Fibroblast of upper back skin (primary cell): ENCODE measurements around the gene TCHP.

ENCODE experiments used
- DNase-seq: peaks from one replicate; pipeline ENCODE4 v3.0.0-alpha.2; 2013

TCHP gene

GRCh38 chr12:109966546-109966945 lies 66.5 kb downstream of the TCHP start:
- DNase-seq = no peak

- DNase-seq = no peak
Measured at GRCh38 chr12:109967383-109968031, 67.4 kb downstream of the TCHP start.
